Stomach (tissue), 4 donors: ENCODE data around the gene ERGIC2.

Experiments used
- CTCF ChIP-seq, 7 experiments: fragments of 450-650 bp in 4 of 7; fragments of 200-600 bp in 3 of 7; sonication (generic) in 3 of 7; IDR thresholded peaks; one replicate each; pipeline ENCODE4 v1.5.1; 2016 to 2019; ENCODE audit warnings: antibody characterized with exemption in 7 of 7, control low read depth in 2 of 7, mild to moderate bottlenecking in 1 of 7
- EP300 ChIP-seq: sonication (generic); formaldehyde crosslinking; IDR thresholded peaks from one replicate; pipeline ENCODE4 v1.6.1; 2017; ENCODE audit warnings: antibody characterized with exemption
- POLR2A ChIP-seq, 4 donors: fragments of 450-650 bp; IDR thresholded peaks; one replicate each; pipeline ENCODE4 v1.6.1; 2016; ENCODE audit warnings: antibody characterized with exemption in 4 of 4, control low read depth in 2 of 4, mild to moderate bottlenecking in 1 of 4, moderate library complexity in 1 of 4
- POLR2AphosphoS5 ChIP-seq, 3 donors: sonication (generic); formaldehyde crosslinking; IDR thresholded peaks; one replicate each; pipeline ENCODE4 v1.6.1; 2016; ENCODE audit warnings: antibody characterized with exemption in 3 of 3

- no peak for TF ChIP-seq POLR2AphosphoS5 (IDR thresholded peaks at IDR 0.05)
- TF ChIP-seq POLR2A (IDR thresholded peaks at IDR 0.05), result no peak
- TF ChIP-seq CTCF (IDR thresholded peaks at IDR 0.05), result no peak
- TF ChIP-seq EP300, result no peak
These were observed 35.8 kb upstream of the ERGIC2 start for GRCh38 chr12:29416748-29417147.
